Progenitor cell of endocrine pancreas (in vitro differentiated cells): ENCODE results near the gene DNAJB6. TPM values are rescaled to one million over a fixed set of nuclear protein-coding genes. Genes with fewer than 3 reads are reported as not detected.

Source experiments
- DNase-seq: peaks from one replicate; pipeline ENCODE4 v3.0.0; 2021; ENCODE audit warnings: low spot score; ENCODE audit not compliant: unreplicated experiment
- H3K27ac Mint-ChIP-seq: 2 replicates; pipeline ENCODE4 v1.8.0; 2021; ENCODE audit warnings: mild to moderate bottlenecking, moderate library complexity, mixed read lengths
- H3K27me3 Mint-ChIP-seq: 2 replicates; pipeline ENCODE4 v1.8.0; 2021; ENCODE audit warnings: mixed read lengths
- H3K36me3 Mint-ChIP-seq: 2 replicates; pipeline ENCODE4 v1.8.0; 2022; ENCODE audit warnings: mixed read lengths; ENCODE audit not compliant: insufficient read depth
- H3K4me1 Mint-ChIP-seq: 2 replicates; pipeline ENCODE4 v1.8.0; 2021; ENCODE audit warnings: low read depth, mixed read lengths
- H3K4me3 Mint-ChIP-seq: 2 replicates; pipeline ENCODE4 v1.8.0; 2021; ENCODE audit warnings: low read depth, mild to moderate bottlenecking, moderate library complexity, mixed read lengths
- H3K9me3 Mint-ChIP-seq: 2 replicates; pipeline ENCODE4 v1.8.0; 2021; ENCODE audit warnings: low read depth, mixed read lengths
- long read RNA-seq: library from polyadenylated mRNA; unstranded; transcript quantifications from one replicate; pipeline ENCODE4 v2.0.0, GENCODE V29; 2020
- total RNA-seq: library from RNA; stranded (reverse); gene quantifications from 2 replicates; pipeline ENCODE4 v1.2.1, GENCODE V29; 2021
- TF ChIP-seq, protein P1 (sequence below): fragments of 200-600 bp; sonication (generic); IDR thresholded peaks from one replicate; pipeline ENCODE4 v1.5.0; 2021; ENCODE audit warnings: antibody characterized with exemption, mild to moderate bottlenecking; ENCODE audit not compliant: unreplicated experiment

DNAJB6 gene
- total RNA-seq: 117 and 119 TPM in 2 replicates
- long read RNA-seq, transcript DNAJB6-204 (8 exons, 1,609 nt): minor isoform, 359 of 879 reads
- long read RNA-seq, transcript DNAJB6-201 (10 exons, 2,527 nt): major isoform, 452 of 879 reads
- long read RNA-seq, partial matches to known transcripts: 26 of 879 reads
- long read RNA-seq, other reads (novel, unspliced or antisense): 37 of 879 reads

GRCh38 chr7:157336383-157337315, at the start of gene DNAJB6:
TSS of gene DNAJB6 (plus strand) at chr7:157337004. CDS start at chr7:157358573, 21,569 bp downstream.
- H3K27ac Mint-ChIP-seq: peak within 1 kb of the TSS; percentile 99
- TF ChIP-seq, protein P1, sequence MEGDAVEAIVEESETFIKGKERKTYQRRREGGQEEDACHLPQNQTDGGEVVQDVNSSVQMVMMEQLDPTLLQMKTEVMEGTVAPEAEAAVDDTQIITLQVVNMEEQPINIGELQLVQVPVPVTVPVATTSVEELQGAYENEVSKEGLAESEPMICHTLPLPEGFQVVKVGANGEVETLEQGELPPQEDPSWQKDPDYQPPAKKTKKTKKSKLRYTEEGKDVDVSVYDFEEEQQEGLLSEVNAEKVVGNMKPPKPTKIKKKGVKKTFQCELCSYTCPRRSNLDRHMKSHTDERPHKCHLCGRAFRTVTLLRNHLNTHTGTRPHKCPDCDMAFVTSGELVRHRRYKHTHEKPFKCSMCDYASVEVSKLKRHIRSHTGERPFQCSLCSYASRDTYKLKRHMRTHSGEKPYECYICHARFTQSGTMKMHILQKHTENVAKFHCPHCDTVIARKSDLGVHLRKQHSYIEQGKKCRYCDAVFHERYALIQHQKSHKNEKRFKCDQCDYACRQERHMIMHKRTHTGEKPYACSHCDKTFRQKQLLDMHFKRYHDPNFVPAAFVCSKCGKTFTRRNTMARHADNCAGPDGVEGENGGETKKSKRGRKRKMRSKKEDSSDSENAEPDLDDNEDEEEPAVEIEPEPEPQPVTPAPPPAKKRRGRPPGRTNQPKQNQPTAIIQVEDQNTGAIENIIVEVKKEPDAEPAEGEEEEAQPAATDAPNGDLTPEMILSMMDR: no peak
- H3K9me3 Mint-ChIP-seq: no peaks in the 10 kb centered on the region
- peak; percentile 92 for DNase-seq
- H3K4me3 Mint-ChIP-seq: peak within 1 kb of the TSS; percentile 89
- peaks cover 6% of the 10 kb centered on the region for H3K27me3 Mint-ChIP-seq
- peaks cover 18% of the 10 kb centered on the region for H3K4me1 Mint-ChIP-seq
- peaks cover 7% of the 10 kb centered on the region for H3K36me3 Mint-ChIP-seq

DNA sequence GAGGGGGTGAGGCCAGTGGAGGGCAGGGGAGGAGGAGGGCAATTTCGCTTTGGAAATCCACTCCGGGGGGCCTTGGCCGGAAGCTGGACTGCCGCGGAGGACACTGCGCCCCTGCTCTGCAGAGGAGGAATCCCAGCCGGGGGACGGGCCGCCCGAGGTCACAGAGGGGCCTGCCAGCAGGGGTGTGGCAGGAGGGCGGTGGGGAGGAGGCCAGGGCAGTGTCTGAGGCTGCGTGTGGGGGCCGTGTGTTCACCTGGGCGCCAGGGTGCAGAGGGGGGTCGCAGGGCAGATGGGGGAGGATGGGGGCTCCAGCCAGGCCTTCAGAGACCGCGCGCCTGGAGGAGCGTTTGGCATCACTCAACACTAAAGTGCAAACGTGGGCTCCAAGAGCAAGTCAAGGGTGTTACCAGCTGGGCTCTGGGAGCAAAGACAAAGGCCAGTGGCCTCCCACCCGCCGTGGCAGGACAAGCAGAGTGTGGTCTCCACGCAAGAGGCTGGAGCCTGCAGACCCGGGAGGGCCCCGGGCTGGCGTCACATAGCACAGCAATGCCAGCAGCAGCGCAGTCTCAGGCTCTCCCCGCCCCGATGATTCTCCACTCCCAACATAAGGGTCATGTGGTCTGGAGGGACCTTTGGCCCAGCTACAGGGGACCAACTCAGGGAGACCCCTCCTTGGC, 45.3 kb upstream of the DNAJB6 start:
- Mint-ChIP-seq H3K4me1 (no peaks in the 10 kb centered on the region), H3K27me3 (peaks cover 4% of the 10 kb centered on the region), H3K36me3 (no peaks in the 10 kb centered on the region), H3K4me3 (no peak overlapping the region), H3K27ac (no peak overlapping the region), H3K9me3 (no peaks in the 10 kb centered on the region)
- TF ChIP-seq, protein P1: no peak
- no peak for DNase-seq

DNA sequence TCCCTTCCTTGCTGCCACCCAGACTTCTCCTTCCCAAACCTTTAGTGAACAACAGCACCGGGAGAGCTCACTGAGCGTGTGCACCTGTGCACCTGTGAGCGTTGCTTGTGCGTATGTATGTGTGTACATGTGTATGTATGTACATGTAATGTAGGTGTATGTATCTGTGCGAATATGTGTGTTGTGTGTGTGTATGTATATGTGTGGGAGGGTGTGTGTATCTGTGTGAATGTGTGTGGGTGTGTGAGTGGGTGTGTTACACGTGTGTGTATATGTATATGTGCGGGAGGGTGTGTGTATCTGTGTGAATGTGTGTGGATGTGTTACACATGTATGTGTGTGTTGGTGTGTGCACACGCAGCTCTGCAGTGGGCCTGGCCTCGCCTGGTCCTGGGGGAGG, 44.5 kb upstream of the DNAJB6 start:
- no peaks in the 10 kb centered on the region for H3K4me1 Mint-ChIP-seq
- no peaks in the 10 kb centered on the region for H3K36me3 Mint-ChIP-seq
- peaks cover 4% of the 10 kb centered on the region for H3K27me3 Mint-ChIP-seq
- H3K4me3 Mint-ChIP-seq: no peak overlapping the region
- H3K27ac Mint-ChIP-seq: no peak overlapping the region
- H3K9me3 Mint-ChIP-seq: no peaks in the 10 kb centered on the region
- no peak for DNase-seq
- TF ChIP-seq, protein P1: no peak

DNA sequence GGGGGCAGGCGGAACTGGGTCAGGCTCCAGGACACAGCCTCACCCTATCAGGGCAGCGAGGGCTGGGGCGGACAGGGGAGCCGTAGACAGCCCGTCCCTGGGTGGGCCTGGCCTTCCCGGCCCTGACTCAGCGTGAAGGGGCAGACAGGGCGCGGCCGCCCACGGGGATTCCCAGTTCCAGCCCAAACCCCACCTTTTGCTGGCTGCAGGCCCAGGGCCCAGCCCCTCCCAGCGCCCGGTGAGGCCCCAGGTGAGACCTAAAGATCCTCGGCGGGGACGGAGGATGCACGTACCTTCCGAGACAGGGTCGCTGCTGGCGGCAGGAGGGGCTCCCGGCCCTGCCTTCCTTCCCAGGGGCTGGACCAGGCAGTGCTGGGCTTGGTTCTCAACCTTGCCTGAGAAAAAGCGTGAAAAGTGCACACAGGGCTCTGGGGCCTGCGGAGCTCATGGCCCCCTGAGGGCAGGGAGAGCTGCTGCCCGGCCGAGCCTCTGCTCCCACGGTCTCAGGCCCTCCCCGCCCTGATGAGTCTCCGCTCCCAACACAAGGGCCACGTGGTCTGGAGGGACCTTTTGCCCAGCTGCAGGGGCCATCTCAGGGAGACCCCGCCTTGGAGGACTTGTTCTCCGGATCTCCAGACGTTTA, 43.9 kb upstream of the DNAJB6 start:
- no peaks in the 10 kb centered on the region for H3K9me3 Mint-ChIP-seq
- no peaks in the 10 kb centered on the region for H3K36me3 Mint-ChIP-seq
- no peak for DNase-seq
- H3K27ac Mint-ChIP-seq: no peak overlapping the region
- H3K4me3 Mint-ChIP-seq: no peak overlapping the region
- H3K27me3 Mint-ChIP-seq: peaks cover 4% of the 10 kb centered on the region
- TF ChIP-seq, protein P1: no peak
- H3K4me1 Mint-ChIP-seq: no peaks in the 10 kb centered on the region

- no peaks in the 10 kb centered on the region for H3K9me3 Mint-ChIP-seq
- H3K27me3 Mint-ChIP-seq: peaks cover 4% of the 10 kb centered on the region
- H3K36me3 Mint-ChIP-seq: no peaks in the 10 kb centered on the region
- no peaks in the 10 kb centered on the region for H3K4me1 Mint-ChIP-seq
- TF ChIP-seq, protein P1: no peak
- DNase-seq: no peak
- H3K27ac Mint-ChIP-seq: no peak overlapping the region
- no peak overlapping the region for H3K4me3 Mint-ChIP-seq
Observed at GRCh38 chr7:157293413-157293788, 43.4 kb upstream of the DNAJB6 start.
